Left ventricle myocardium inferior (tissue), 1 donor: Measurements from ENCODE around the gene ZKSCAN7. TPM values are rescaled to one million over a fixed set of nuclear protein-coding genes. Genes with fewer than 3 reads are reported as not detected.
"Not testable (repeated sequence)": the region's sequence is repeated elsewhere in the genome, so short reads cannot be mapped to it uniquely, and the experiment has no call there.

Experiments
- DNase-seq: peaks from one replicate; pipeline ENCODE4 v3.0.0-alpha.2; 2020
- H3K27ac ChIP-seq: fragments of 200-600 bp; replicated peaks from 2 replicates; pipeline ENCODE4 v1.8.0; 2021
- H3K27me3 ChIP-seq: fragments of 200-600 bp; 2 replicates; pipeline ENCODE4 v1.8.0; 2021; ENCODE audit warnings: low read depth
- H3K36me3 ChIP-seq: fragments of 200-600 bp; 2 replicates; pipeline ENCODE4 v1.8.0; 2021
- H3K4me1 ChIP-seq: fragments of 200-600 bp; 2 replicates; pipeline ENCODE4 v1.8.0; 2021
- H3K4me3 ChIP-seq: fragments of 200-600 bp; 2 replicates; pipeline ENCODE4 v1.8.0; 2021; ENCODE audit warnings: mild to moderate bottlenecking, moderate library complexity
- H3K9me3 ChIP-seq: fragments of 200-600 bp; replicated peaks from 2 replicates; pipeline ENCODE4 v1.8.0; 2021
- intact Hi-C: fragments of 100-400 bp; cut with micrococcal nuclease; formaldehyde crosslinking; loops from one replicate; pipeline ENCODE4 v1.11.0; 2022
- total RNA-seq: library from RNA; stranded (reverse); fragmentation: NEBNext Ultra II Directional; extraction: Animal tissue kit (Norgen Biotek cat#: 25700); gene quantifications from one replicate; pipeline ENCODE4 v1.2.1, GENCODE V29; 2021
- TF ChIP-seq, protein P1 (sequence below): fragments of 200-600 bp; IDR thresholded peaks from 2 replicates; pipeline ENCODE4 v1.8.0; 2021; ENCODE audit warnings: antibody characterized with exemption, mild to moderate bottlenecking, borderline replicate concordance
- donor health status: DM: no; HTN: yes; CAD: no; lungs with severe emphysema.

Gene ZKSCAN7
- total RNA-seq, 1 donor from 2014 or later: 2.6 TPM

DNA sequence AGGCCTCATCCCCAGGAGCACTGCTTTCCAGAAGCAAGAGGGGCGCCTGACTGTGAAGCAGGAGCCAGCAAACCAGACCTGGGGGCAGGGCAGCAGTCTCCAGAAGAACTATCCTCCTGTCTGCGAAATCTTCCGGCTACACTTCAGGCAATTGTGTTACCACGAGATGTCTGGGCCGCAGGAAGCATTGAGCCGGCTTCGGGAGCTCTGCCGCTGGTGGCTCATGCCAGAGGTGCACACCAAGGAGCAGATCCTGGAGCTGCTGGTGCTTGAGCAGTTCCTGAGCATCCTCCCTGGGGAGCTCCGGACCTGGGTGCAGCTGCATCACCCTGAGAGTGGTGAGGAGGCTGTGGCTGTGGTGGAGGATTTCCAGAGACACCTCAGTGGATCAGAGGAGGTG lies 2.1 kb downstream of the ZKSCAN7 start:
- intact Hi-C loops: no loop called here
- peaks cover 23% of the 10 kb centered on the region for H3K4me1 ChIP-seq

DNA sequence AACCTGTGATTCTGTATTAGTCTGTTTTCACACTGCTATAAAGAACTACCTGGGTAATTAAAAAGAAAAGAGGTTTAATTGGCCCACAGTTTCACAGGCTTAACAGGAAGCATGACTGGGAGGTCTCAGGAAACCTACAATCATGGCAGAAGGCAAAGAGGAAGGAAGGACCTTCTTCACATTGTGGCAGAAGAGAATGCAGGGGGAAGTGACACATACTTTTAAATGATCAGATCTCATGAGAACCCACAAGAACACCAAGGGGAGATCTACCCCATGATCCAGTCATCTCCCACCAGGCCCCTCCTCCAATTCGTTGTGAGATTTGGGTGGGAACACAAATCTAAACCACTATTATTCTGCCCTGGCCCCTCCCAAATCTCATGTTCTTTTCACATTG lies 6.1 kb downstream of the ZKSCAN7 start:
- no peak overlapping the region for H3K27ac ChIP-seq
- no peak for DNase-seq
- H3K36me3 ChIP-seq: peaks cover 39% of the 10 kb centered on the region
- TF ChIP-seq, protein P1, sequence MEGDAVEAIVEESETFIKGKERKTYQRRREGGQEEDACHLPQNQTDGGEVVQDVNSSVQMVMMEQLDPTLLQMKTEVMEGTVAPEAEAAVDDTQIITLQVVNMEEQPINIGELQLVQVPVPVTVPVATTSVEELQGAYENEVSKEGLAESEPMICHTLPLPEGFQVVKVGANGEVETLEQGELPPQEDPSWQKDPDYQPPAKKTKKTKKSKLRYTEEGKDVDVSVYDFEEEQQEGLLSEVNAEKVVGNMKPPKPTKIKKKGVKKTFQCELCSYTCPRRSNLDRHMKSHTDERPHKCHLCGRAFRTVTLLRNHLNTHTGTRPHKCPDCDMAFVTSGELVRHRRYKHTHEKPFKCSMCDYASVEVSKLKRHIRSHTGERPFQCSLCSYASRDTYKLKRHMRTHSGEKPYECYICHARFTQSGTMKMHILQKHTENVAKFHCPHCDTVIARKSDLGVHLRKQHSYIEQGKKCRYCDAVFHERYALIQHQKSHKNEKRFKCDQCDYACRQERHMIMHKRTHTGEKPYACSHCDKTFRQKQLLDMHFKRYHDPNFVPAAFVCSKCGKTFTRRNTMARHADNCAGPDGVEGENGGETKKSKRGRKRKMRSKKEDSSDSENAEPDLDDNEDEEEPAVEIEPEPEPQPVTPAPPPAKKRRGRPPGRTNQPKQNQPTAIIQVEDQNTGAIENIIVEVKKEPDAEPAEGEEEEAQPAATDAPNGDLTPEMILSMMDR: no peak
- intact Hi-C loops: no loop called here
- no peak overlapping the region for H3K4me3 ChIP-seq
- no peaks in the 10 kb centered on the region for H3K27me3 ChIP-seq
- H3K9me3 ChIP-seq: no peaks in the 10 kb centered on the region
- peaks cover 6% of the 10 kb centered on the region for H3K4me1 ChIP-seq

More for the DNA sequence above, 2.1 kb downstream of the ZKSCAN7 start:
- H3K27ac ChIP-seq: no peak overlapping the region
- no peak overlapping the region for H3K4me3 ChIP-seq
- DNase-seq: no peak
- H3K36me3 ChIP-seq: peaks cover 33% of the 10 kb centered on the region
- TF ChIP-seq, protein P1: no peak
- H3K9me3 ChIP-seq: no peaks in the 10 kb centered on the region
- H3K27me3 ChIP-seq: peaks cover 8% of the 10 kb centered on the region

DNA sequence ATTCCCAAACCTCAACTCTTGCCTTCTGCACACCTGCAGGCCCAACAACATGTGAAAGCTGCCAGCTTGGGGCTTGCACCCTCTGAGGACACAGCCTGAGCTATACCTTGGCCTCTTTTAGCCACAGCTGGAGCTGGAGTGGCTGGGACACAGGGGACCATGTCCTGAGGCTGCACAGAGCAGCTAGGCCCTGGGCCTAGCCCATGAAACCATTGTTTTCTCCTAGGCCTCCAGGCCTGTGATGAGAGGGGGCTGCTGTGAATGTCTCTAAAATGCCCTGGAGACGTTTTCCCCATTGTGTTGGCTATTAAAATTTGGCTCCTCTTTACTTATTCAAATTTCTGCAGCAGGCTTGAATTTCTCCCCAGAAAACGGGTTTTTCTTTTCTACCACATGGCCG lies 7.2 kb downstream of the ZKSCAN7 start:
- no peak for DNase-seq
- intact Hi-C loops: no loop called here
- Histone ChIP-seq H3K36me3 (peaks cover 50% of the 10 kb centered on the region), H3K9me3 (no peaks in the 10 kb centered on the region), H3K27me3 (no peaks in the 10 kb centered on the region), H3K27ac (no peak overlapping the region), H3K4me3 (no peak overlapping the region), H3K4me1 (no peaks in the 10 kb centered on the region)
- TF ChIP-seq, protein P1: no peak

DNA sequence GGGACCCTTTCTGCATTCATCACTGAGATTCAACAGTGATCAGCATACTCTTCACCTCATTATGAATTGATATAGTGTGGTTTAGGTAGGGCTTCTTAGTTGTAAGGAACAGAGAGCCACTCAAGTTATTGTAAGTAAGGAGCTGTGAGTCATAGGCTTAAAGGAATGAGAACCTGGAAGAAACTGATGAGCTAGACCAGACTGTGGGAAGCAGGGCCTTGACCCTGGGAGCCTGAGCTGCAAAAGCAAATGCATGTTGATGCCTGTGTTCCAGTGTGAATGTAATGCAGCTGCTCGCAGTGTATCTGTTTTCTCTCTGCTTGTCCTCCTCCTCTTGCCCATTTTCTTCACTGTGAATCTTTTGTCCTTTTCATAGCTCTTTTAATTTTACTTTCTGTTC lies 13.6 kb downstream of the ZKSCAN7 start:
- DNase-seq: no peak
- no peak overlapping the region for H3K27ac ChIP-seq
- intact Hi-C loops: no loop called here
- no peak overlapping the region for H3K4me3 ChIP-seq
- peaks cover 38% of the 10 kb centered on the region for H3K9me3 ChIP-seq
- peaks cover 56% of the 10 kb centered on the region for H3K36me3 ChIP-seq
- no peaks in the 10 kb centered on the region for H3K4me1 ChIP-seq
- TF ChIP-seq, protein P1: no peak
- no peaks in the 10 kb centered on the region for H3K27me3 ChIP-seq

DNA sequence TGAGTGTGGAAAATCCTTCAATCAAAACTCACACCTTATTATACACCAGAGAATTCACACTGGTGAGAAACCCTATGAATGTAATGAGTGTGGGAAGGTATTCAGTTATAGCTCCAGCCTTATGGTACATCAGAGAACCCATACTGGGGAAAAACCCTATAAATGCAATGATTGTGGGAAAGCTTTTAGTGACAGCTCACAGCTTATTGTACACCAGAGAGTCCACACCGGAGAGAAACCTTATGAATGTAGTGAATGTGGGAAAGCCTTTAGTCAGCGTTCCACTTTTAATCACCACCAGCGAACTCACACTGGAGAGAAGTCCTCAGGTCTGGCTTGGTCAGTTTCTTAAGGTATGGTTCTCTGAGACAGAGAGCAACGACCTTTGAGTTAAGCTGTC lies 16.0 kb downstream of the ZKSCAN7 start:
- TF ChIP-seq, protein P1: no peak
- Histone ChIP-seq H3K27me3 (no peaks in the 10 kb centered on the region), H3K4me3 (no peak overlapping the region), H3K36me3 (peaks cover 51% of the 10 kb centered on the region), H3K4me1 (no peaks in the 10 kb centered on the region), H3K27ac (no peak overlapping the region), H3K9me3 (peaks cover 38% of the 10 kb centered on the region)
- DNase-seq: no peak
- intact Hi-C loops: no loop called here

DNA sequence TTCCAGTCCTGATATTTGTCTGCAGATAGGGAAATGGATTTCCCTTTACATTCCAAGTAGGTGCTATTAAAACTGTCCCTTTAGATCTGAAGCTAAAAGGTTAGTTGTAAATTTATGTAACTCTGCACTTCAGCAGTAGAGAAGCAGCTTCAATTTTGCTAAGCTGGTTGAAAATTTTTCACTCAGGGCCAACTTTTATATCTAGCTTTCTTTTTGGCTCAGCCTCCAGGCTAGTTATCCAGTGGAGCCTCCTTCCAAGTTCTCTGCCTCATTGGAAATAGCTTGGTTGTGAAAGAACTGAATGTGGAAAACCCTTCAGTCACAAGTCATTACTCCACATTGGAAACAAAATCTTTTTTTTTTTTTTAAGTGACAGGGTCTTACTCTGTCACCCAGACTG lies 21.6 kb downstream of the ZKSCAN7 start:
- H3K27me3 ChIP-seq: peaks cover 9% of the 10 kb centered on the region
- TF ChIP-seq, protein P1: no peak
- H3K9me3 ChIP-seq: peaks cover 8% of the 10 kb centered on the region
- H3K36me3 ChIP-seq: peaks cover 3% of the 10 kb centered on the region
- H3K27ac ChIP-seq: no peak overlapping the region
- intact Hi-C loops: no loop called here
- no peak overlapping the region for H3K4me3 ChIP-seq
- H3K4me1 ChIP-seq: no peaks in the 10 kb centered on the region
- no peak for DNase-seq

DNA sequence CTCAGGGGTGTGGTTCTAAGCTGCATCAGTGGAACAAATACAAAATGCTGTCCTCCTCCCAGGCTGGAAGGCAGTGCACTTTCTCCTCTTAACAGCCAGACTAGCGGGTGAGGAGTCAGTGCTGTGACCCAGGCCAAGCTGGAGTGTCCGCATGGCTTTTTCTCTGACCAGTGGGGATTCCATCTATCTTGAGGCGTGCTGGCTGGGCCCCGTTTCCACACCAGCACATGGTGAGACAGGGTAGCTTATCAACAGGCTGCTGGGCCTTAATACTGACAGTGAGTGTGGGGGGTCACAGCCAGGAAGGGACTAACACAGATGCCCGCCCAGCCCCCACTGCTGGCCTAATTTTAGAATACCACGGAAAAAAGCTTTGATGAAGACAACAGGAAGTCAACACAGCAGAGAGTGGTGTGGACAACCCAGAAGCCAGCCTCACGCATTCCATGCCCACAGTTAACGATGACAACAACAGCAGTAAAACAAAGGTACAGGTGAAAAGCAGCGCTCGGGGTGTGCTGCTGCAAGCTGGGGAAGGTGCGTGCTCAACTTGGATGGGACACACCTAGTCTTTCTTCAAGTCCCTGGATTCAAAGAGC lies 22.5 kb downstream of the ZKSCAN7 start:
- DNase-seq, H3K27ac ChIP-seq, H3K36me3 ChIP-seq, H3K4me3 ChIP-seq, H3K4me1 ChIP-seq, H3K9me3 ChIP-seq, intact Hi-C loops: not testable (repeated sequence)
- peaks cover 13% of the 10 kb centered on the region for H3K27me3 ChIP-seq

DNA sequence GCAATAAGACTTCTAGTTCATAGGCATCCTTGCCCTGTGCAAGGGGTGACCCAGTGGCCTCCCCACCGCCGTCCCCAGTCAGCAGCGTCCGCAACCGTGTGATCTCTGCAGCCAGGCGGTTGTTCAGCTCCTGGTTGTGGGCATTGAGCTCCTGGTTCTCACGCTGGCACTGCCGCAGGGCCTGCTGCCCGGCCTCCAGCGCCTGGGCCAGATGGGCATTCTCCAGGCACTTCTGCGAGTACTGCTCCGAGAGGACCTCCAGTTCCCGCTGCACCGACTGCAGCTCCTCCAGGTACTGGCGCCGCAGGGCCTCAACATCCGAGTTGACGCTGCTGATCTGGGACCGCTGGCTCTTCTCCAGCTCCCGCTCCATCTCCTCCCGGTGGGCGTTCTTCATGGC lies 23.3 kb downstream of the ZKSCAN7 start:
- intact Hi-C loops, H3K27ac ChIP-seq, H3K4me1 ChIP-seq, H3K36me3 ChIP-seq, H3K9me3 ChIP-seq, DNase-seq, H3K4me3 ChIP-seq: not testable (repeated sequence)
- H3K27me3 ChIP-seq: peaks cover 13% of the 10 kb centered on the region
